IMR-90 (cell line): ENCODE results near the gene FOXC2. TPM values are rescaled to one million over a fixed set of nuclear protein-coding genes. Genes with fewer than 3 reads are reported as not detected.
A peak's percentile ranks its signal among the peaks of the same experiment; 100 is the strongest.

Experiments used
- ATAC-seq: fragments of 200-7000 bp; cut with Tn5 transposase; 2 replicates; pipeline ENCODE4 v1.9.1; 2020; ENCODE audit warnings: low read depth, mild to moderate bottlenecking, moderate library complexity
- BruUV-seq: library from RNA; stranded (reverse); fragments of 400-500 nt; replicated peaks from 2 replicates; lab custom pipeline; 2021; lab: Mats Ljungman, UMichigan
- CTCF ChIA-PET: fragments of 300-600 bp; formaldehyde crosslinking; extraction: SDS; loops from one replicate; lab custom pipeline; 2021; ENCODE audit warnings: antibody characterized with exemption; lab: Yijun Ruan, JAX
- POLR2A ChIA-PET: fragments of 300-600 bp; sonication (Branson Sonifier 250); formaldehyde crosslinking; loops from one replicate; lab custom pipeline; 2022; ENCODE audit warnings: antibody characterized with exemption; ENCODE audit not compliant: unreplicated experiment; lab: Charles Lee
- DNase-seq: peaks from one replicate; pipeline ENCODE4 v3.0.0; 2013
- H2AFZ ChIP-seq: replicated peaks from 2 replicates; pipeline ENCODE3; 2013; ENCODE audit warnings: low read length, mild to moderate bottlenecking; ENCODE audit not compliant: poor library complexity
- H2AK5ac ChIP-seq: 2 replicates; pipeline ENCODE4 v1.6.1; 2013; ENCODE audit warnings: low read depth, low read length, inconsistent platforms
- H2AK9ac ChIP-seq: replicated peaks from 2 replicates; pipeline ENCODE3; 2013; ENCODE audit warnings: mild to moderate bottlenecking, low read depth, low read length, moderate library complexity; ENCODE audit not compliant: poor library complexity
- H2BK120ac ChIP-seq: 2 replicates; pipeline ENCODE4 v1.6.1; 2013; ENCODE audit warnings: low read depth, low read length, inconsistent platforms
- H2BK15ac ChIP-seq: 3 replicates; pipeline ENCODE4 v1.6.1; 2013; ENCODE audit warnings: low read depth, low read length, inconsistent platforms
- H2BK20ac ChIP-seq: 2 replicates; pipeline ENCODE4 v1.6.1; 2013; ENCODE audit warnings: low read depth, mild to moderate bottlenecking, inconsistent platforms, low read length, moderate library complexity
- H2BK5ac ChIP-seq: 2 replicates; pipeline ENCODE4 v1.6.1; 2013; ENCODE audit warnings: mild to moderate bottlenecking, low read depth, low read length, inconsistent platforms; ENCODE audit not compliant: poor library complexity, severe bottlenecking
- H3K14ac ChIP-seq: replicated peaks from 2 replicates; pipeline ENCODE4 v1.6.1; 2013; ENCODE audit warnings: low read depth, low read length, inconsistent platforms
- H3K18ac ChIP-seq: 2 replicates; pipeline ENCODE4 v1.6.1; 2013; ENCODE audit warnings: low read depth, low read length, control low read depth
- H3K23ac ChIP-seq: 2 replicates; pipeline ENCODE4 v1.6.1; 2013; ENCODE audit warnings: low read depth, low read length, inconsistent platforms
- H3K27ac ChIP-seq: 2 replicates; pipeline ENCODE4 v1.5.1; 2013; ENCODE audit warnings: mild to moderate bottlenecking, control low read depth, low read length; ENCODE audit not compliant: insufficient read depth
- H3K27me3 ChIP-seq: 2 replicates; pipeline ENCODE4 v1.6.1; 2013; ENCODE audit warnings: low read length; ENCODE audit not compliant: control insufficient read depth, insufficient read depth
- H3K36me3 ChIP-seq: 2 replicates; pipeline ENCODE4 v1.6.1; 2013; ENCODE audit warnings: low read length, mixed read lengths; ENCODE audit not compliant: control insufficient read depth, insufficient read depth
- H3K4ac ChIP-seq: 2 replicates; pipeline ENCODE4 v1.6.1; 2013; ENCODE audit warnings: low read depth, low read length, inconsistent platforms
- H3K4me1 ChIP-seq: 2 replicates; pipeline ENCODE4 v1.6.1; 2013; ENCODE audit warnings: low read length, mixed read lengths; ENCODE audit not compliant: control insufficient read depth, insufficient read depth
- H3K4me2 ChIP-seq: 2 replicates; pipeline ENCODE4 v1.6.1; 2013; ENCODE audit warnings: low read depth, mild to moderate bottlenecking, control low read depth, low read length, moderate library complexity
- H3K4me3 ChIP-seq: 2 replicates; pipeline ENCODE4 v1.5.1; 2013; ENCODE audit warnings: low read depth, mild to moderate bottlenecking, control low read depth, low read length, moderate library complexity; ENCODE audit not compliant: insufficient read depth
- H3K56ac ChIP-seq: 2 replicates; pipeline ENCODE4 v1.6.1; 2013; ENCODE audit warnings: low read length, inconsistent platforms; ENCODE audit not compliant: insufficient read depth; ENCODE audit errors: extremely low read depth
- H3K79me1 ChIP-seq, 2 experiments: 2 replicates each; pipeline ENCODE4 v1.6.1; 2013; ENCODE audit warnings: low read length in 2 of 2, inconsistent platforms in 1 of 2, low read depth in 1 of 2
- H3K9ac ChIP-seq: 2 replicates; pipeline ENCODE4 v1.6.1; 2013; ENCODE audit warnings: low read depth, low read length, control low read depth
- H3K9me1 ChIP-seq: 2 replicates; pipeline ENCODE4 v1.6.1; 2013; ENCODE audit warnings: low read length, inconsistent platforms; ENCODE audit not compliant: insufficient read depth
- H3K9me3 ChIP-seq: 2 replicates; pipeline ENCODE4 v1.6.1; 2013; ENCODE audit warnings: low read length; ENCODE audit not compliant: control insufficient read depth, insufficient read depth
- H4K20me1 ChIP-seq: 2 replicates; pipeline ENCODE4 v1.6.1; 2013; ENCODE audit warnings: low read length, inconsistent platforms; ENCODE audit not compliant: insufficient read depth
- H4K5ac ChIP-seq: 2 replicates; pipeline ENCODE4 v1.6.1; 2013; ENCODE audit warnings: mild to moderate bottlenecking, low read depth, low read length, control low read depth
- H4K8ac ChIP-seq, 2 experiments: 2 replicates each; pipeline ENCODE4 v1.6.1; 2013; ENCODE audit warnings: low read depth in 2 of 2, low read length in 2 of 2, control low read depth in 1 of 2, inconsistent platforms in 1 of 2
- H4K91ac ChIP-seq: 2 replicates; pipeline ENCODE4 v1.6.1; 2013; ENCODE audit warnings: low read depth, low read length, inconsistent platforms; ENCODE audit not compliant: insufficient read depth
- CEBPB ChIP-seq: IDR thresholded peaks from 2 replicates; pipeline ENCODE4 v1.6.1; 2012; ENCODE audit warnings: low read depth, low read length, improper control_type of control experiment
- CTCF ChIP-seq: conservative IDR thresholded peaks from 2 replicates; pipeline ENCODE4 v1.5.1; 2012; ENCODE audit warnings: mild to moderate bottlenecking, low read depth, low read length, improper control_type of control experiment
- FOS ChIP-seq: fragments of 150-350 bp; IDR thresholded peaks from 2 replicates; pipeline ENCODE4 v1.6.1; 2016; ENCODE audit warnings: low read depth, low read length
- MAFK ChIP-seq: IDR thresholded peaks from 2 replicates; pipeline ENCODE4 v1.6.1; 2012; ENCODE audit warnings: low read depth, low read length, improper control_type of control experiment
- MXI1 ChIP-seq: IDR thresholded peaks from 2 replicates; pipeline ENCODE4 v1.6.1; 2012; ENCODE audit warnings: low read depth, mild to moderate bottlenecking, low read length, moderate library complexity, borderline replicate concordance
- POLR2A ChIP-seq: IDR thresholded peaks from 2 replicates; pipeline ENCODE4 v1.6.1; 2012; ENCODE audit warnings: mild to moderate bottlenecking, low read depth, low read length
- SMC3 ChIP-seq: fragments of 150-350 bp; IDR thresholded peaks from 2 replicates; pipeline ENCODE4 v1.6.1; 2016; ENCODE audit warnings: low read depth, mild to moderate bottlenecking, antibody characterized with exemption, low read length, moderate library complexity
- USF2 ChIP-seq: fragments of 150-350 bp; IDR thresholded peaks from 2 replicates; pipeline ENCODE4 v1.6.1; 2017; ENCODE audit warnings: mild to moderate bottlenecking, antibody characterized with exemption, low read length, low read depth
- WGBS, 2 experiments: methylation state at CpG; one replicate each; pipeline versions ENCODE4 v1.1.5 to v1.1.7; 2013; ENCODE audit warnings: missing lambda C conversion rate in 2 of 2; ENCODE audit not compliant: insufficient read length in 1 of 2; ENCODE audit errors: extremely low coverage in 2 of 2; 5-methylcytosine and 5-hydroxymethylcytosine counted together
- dilution Hi-C: fragments of 300-500 bp; cut with HindIII; formaldehyde crosslinking; loops from one replicate; pipeline ENCODE4 v1.14.3; 2018; ENCODE audit warnings: low sequenced_read_pairs; ENCODE audit not compliant: unreplicated experiment
- in situ Hi-C: fragments of 300-500 bp; cut with MboI; formaldehyde crosslinking; loops from 3 replicates; pipeline ENCODE4 v1.14.3; 2019; ENCODE audit warnings: low sequenced_read_pairs, inconsistent platforms, mixed read lengths
- intact Hi-C: fragments of 100-400 bp; cut with micrococcal nuclease; formaldehyde crosslinking; loops from 2 replicates; pipeline ENCODE4 v1.10.0; 2022
- polyA plus RNA-seq, 3 experiments: library from polyadenylated mRNA; depleted of rRNA; stranded (reverse); fragments of >200 nt; gene quantifications; 2 replicates each; pipeline ENCODE4 v1.2.3, GENCODE V29; 2012; ENCODE audit warnings: low replicate concordance in 1 of 3
- total RNA-seq: library from RNA; depleted of rRNA; stranded (reverse); fragments of >200 nt; gene quantifications from 2 replicates; pipeline ENCODE4 v1.2.3, GENCODE V29; 2012

FOXC2 gene
- total and polyA plus RNA-seq, 2 of the 4 experiments (the other 2 are of a cell fraction) = 0.90 to 6.4 TPM

GRCh38 chr16:86519007-86519648 lies 47.5 kb upstream of the FOXC2 start:
- peak; percentile 49 for DNase-seq
- H4K20me1 ChIP-seq = peaks cover 34% of the 10 kb centered on the region
- peaks cover 14% of the 10 kb centered on the region for H3K4me1 ChIP-seq
- BruUV-seq = no TSS peak
- ChIA-PET POLR2A (interaction anchor here (0.6 to 1.5 kb wide), 3 partner anchors 9 to 296 kb away, joined by 3 to 5 read pairs (median 3); partner anchors contain the start of gene FOXF1), CTCF (no interaction called here)
- no peak overlapping the region for H4K5ac ChIP-seq
- no peak overlapping the region for H4K91ac ChIP-seq
- H2AFZ ChIP-seq = peak overlapping the region; percentile 47
- WGBS, 2 experiments = 82% methylated on average over 12 of the region's 16 CpGs; no CpG with 5 or more reads in 1 of the 2 experiments
- peak overlapping the region; percentile 5; the same call in 1 of the 2 replicates for H2AK5ac ChIP-seq
- peak overlapping the region; percentile 34; the same call in 1 of the 2 replicates for H3K4ac ChIP-seq
- no peak overlapping the region for H2BK15ac ChIP-seq
- H3K9me1 ChIP-seq = peaks cover 5% of the 10 kb centered on the region
- peaks cover 37% of the 10 kb centered on the region for H3K36me3 ChIP-seq
- H3K4me3 ChIP-seq = no peak overlapping the region
- no peak overlapping the region for H3K56ac ChIP-seq
- in situ Hi-C loops = loop anchor here (5.0 kb wide), 2 partner anchors 447 to 697 kb away; no protein-coding TSS in a partner anchor
- no peak overlapping the region for H3K14ac ChIP-seq
- H4K8ac ChIP-seq = peak overlapping the region in 1 of 2 experiments; percentile 47; a peak in 2 of 4 replicates
- peak overlapping the region; percentile 30 for H3K27ac ChIP-seq
- peak overlapping the region; percentile 64; the same call in 1 of the 2 replicates for H3K23ac ChIP-seq
- H3K9ac ChIP-seq = no peak overlapping the region
- H2AK9ac ChIP-seq = peak overlapping the region; percentile 76
- dilution Hi-C loops = no loop called here
- intact Hi-C loops = no loop called here
- H3K79me1 ChIP-seq = peaks cover 0 to 39% of the 10 kb centered on the region in 2 experiments; a peak in 2 of 4 replicates
- ATAC-seq = peak; percentile 9
- no peak overlapping the region for H3K18ac ChIP-seq
- H2BK5ac ChIP-seq = peak overlapping the region; percentile 29
- no peak overlapping the region for H3K4me2 ChIP-seq
- no peaks in the 10 kb centered on the region for H3K9me3 ChIP-seq
- no peaks in the 10 kb centered on the region for H3K27me3 ChIP-seq
- H2BK20ac ChIP-seq = no peak overlapping the region
- TF ChIP-seq POLR2A = peak; percentile 84
- 0 out of 2 replicates have a peak, but pooled peaks have one; percentile 7 for TF ChIP-seq CEBPB
- TF ChIP-seq FOS = no peak
- 0 out of 2 replicates have a peak, but pooled peaks have one; percentile 28 for TF ChIP-seq USF2
- no peak for TF ChIP-seq SMC3
- TF ChIP-seq MXI1 = no peak
- 0 out of 2 replicates have a peak, but pooled peaks have one; percentile 16 for TF ChIP-seq MAFK
- TF ChIP-seq CTCF = no peak
- H2BK120ac ChIP-seq = peak overlapping the region; percentile 17; the same call in 1 of the 2 replicates
